H9 (cell line): ENCODE results near the gene CHMP4A. TPM values are rescaled to one million over a fixed set of nuclear protein-coding genes. Genes with fewer than 3 reads are reported as not detected.

ENCODE experiments used
- DNase-seq: peaks from one replicate; pipeline ENCODE4 v3.0.0-alpha.2; 2017
- H2AFZ ChIP-seq: one replicate; pipeline ENCODE4 v1.6.1; 2013; ENCODE audit warnings: mild to moderate bottlenecking, low read length, control low read depth, moderate library complexity
- H2AK5ac ChIP-seq: 2 replicates; pipeline ENCODE4 v1.6.1; 2013; ENCODE audit warnings: low read length, control low read depth, mixed read lengths; ENCODE audit not compliant: insufficient read length
- H2BK120ac ChIP-seq: one replicate; pipeline ENCODE4 v1.6.1; 2013; ENCODE audit warnings: low read depth, mild to moderate bottlenecking, low read length, control low read depth, inconsistent platforms; ENCODE audit not compliant: poor library complexity, severe bottlenecking
- H2BK12ac ChIP-seq: 2 replicates; pipeline ENCODE4 v1.6.1; 2013; ENCODE audit warnings: low read length, control low read depth, mixed read lengths, low read depth; ENCODE audit not compliant: insufficient read length
- H2BK15ac ChIP-seq: 2 replicates; pipeline ENCODE4 v1.6.1; 2013; ENCODE audit warnings: low read depth, low read length, control low read depth
- H2BK20ac ChIP-seq: one replicate; pipeline ENCODE4 v1.6.1; 2013; ENCODE audit warnings: low read depth, mild to moderate bottlenecking, low read length, control low read depth, inconsistent platforms; ENCODE audit not compliant: poor library complexity, severe bottlenecking
- H2BK5ac ChIP-seq: 2 replicates; pipeline ENCODE4 v1.6.1; 2013; ENCODE audit warnings: low read length, control low read depth, mixed read lengths; ENCODE audit not compliant: insufficient read length
- H3K14ac ChIP-seq: 2 replicates; pipeline ENCODE4 v1.6.1; 2013; ENCODE audit warnings: low read length, control low read depth; ENCODE audit not compliant: insufficient read depth
- H3K18ac ChIP-seq: 2 replicates; pipeline ENCODE4 v1.6.1; 2013; ENCODE audit warnings: low read depth, mild to moderate bottlenecking, mixed read lengths, low read length, control low read depth; ENCODE audit not compliant: insufficient read length
- H3K23ac ChIP-seq: 2 replicates; pipeline ENCODE4 v1.6.1; 2013; ENCODE audit warnings: low read length, control low read depth, mixed read lengths, low read depth; ENCODE audit not compliant: insufficient read length
- H3K23me2 ChIP-seq: 2 replicates; pipeline ENCODE4 v1.6.1; 2013; ENCODE audit warnings: low read depth, mild to moderate bottlenecking, mixed read lengths, low read length, control low read depth; ENCODE audit not compliant: insufficient read length, poor library complexity, severe bottlenecking
- H3K27ac ChIP-seq: 2 replicates; pipeline ENCODE4 v1.5.1; 2013; ENCODE audit warnings: low read length, control low read depth, mixed read lengths, low read depth; ENCODE audit not compliant: insufficient read length
- H3K27me3 ChIP-seq: 2 replicates; pipeline ENCODE4 v1.6.1; 2013; ENCODE audit warnings: low read length, control low read depth, inconsistent platforms; ENCODE audit not compliant: insufficient read depth
- H3K4ac ChIP-seq: 2 replicates; pipeline ENCODE4 v1.6.1; 2013; ENCODE audit warnings: low read depth, mild to moderate bottlenecking, control low read depth, inconsistent platforms, low read length, moderate library complexity
- H3K4me1 ChIP-seq: 2 replicates; pipeline ENCODE4 v1.6.1; 2013; ENCODE audit warnings: low read length, control low read depth, inconsistent platforms; ENCODE audit not compliant: insufficient read depth
- H3K4me2 ChIP-seq: 2 replicates; pipeline ENCODE4 v1.6.1; 2013; ENCODE audit warnings: low read length, control low read depth, mixed read lengths; ENCODE audit not compliant: insufficient read length, insufficient read depth
- H3K56ac ChIP-seq: 2 replicates; pipeline ENCODE4 v1.6.1; 2013; ENCODE audit warnings: low read depth, mild to moderate bottlenecking, mixed read lengths, low read length, control low read depth; ENCODE audit not compliant: insufficient read length
- H3K79me1 ChIP-seq: 2 replicates; pipeline ENCODE4 v1.6.1; 2013; ENCODE audit warnings: low read depth, mild to moderate bottlenecking, moderate library complexity, low read length, control low read depth, inconsistent platforms; ENCODE audit not compliant: insufficient read depth, poor library complexity, severe bottlenecking
- H3K79me2 ChIP-seq: 2 replicates; pipeline ENCODE4 v1.6.1; 2013; ENCODE audit warnings: low read length, control low read depth, inconsistent platforms; ENCODE audit not compliant: insufficient read depth
- H3K9ac ChIP-seq: 2 replicates; pipeline ENCODE4 v1.6.1; 2013; ENCODE audit warnings: low read length, control low read depth, mixed read lengths; ENCODE audit not compliant: insufficient read length; ENCODE audit errors: extremely low read depth
- H3K9me3 ChIP-seq: one replicate; pipeline ENCODE4 v1.6.1; 2013; ENCODE audit warnings: low read depth, low read length, inconsistent platforms; ENCODE audit not compliant: control insufficient read depth
- H3T11ph ChIP-seq: one replicate; pipeline ENCODE4 v1.6.1; 2013; ENCODE audit warnings: mild to moderate bottlenecking, low read length, control low read depth, inconsistent platforms
- H4K20me1 ChIP-seq: one replicate; pipeline ENCODE4 v1.6.1; 2013; ENCODE audit not compliant: control insufficient read depth, insufficient read length, insufficient read depth
- H4K5ac ChIP-seq: 2 replicates; pipeline ENCODE4 v1.6.1; 2013; ENCODE audit warnings: low read depth, mild to moderate bottlenecking, mixed read lengths, low read length, control low read depth; ENCODE audit not compliant: insufficient read length
- H4K8ac ChIP-seq: replicated peaks from 2 replicates; pipeline ENCODE4 v1.6.1; 2013; ENCODE audit warnings: low read length, control low read depth, mixed read lengths, low read depth; ENCODE audit not compliant: insufficient read length
- H4K91ac ChIP-seq: 2 replicates; pipeline ENCODE4 v1.6.1; 2013; ENCODE audit warnings: low read depth, mild to moderate bottlenecking, moderate library complexity, mixed read lengths, low read length, control low read depth; ENCODE audit not compliant: insufficient read length
- H3K27ac Mint-ChIP-seq, 3 experiments: 2 replicates in 2 of 3; 3 replicates in 1 of 3; pipeline ENCODE4 v1.8.0; 2020 to 2021; ENCODE audit warnings: mixed read lengths in 3 of 3, mild to moderate bottlenecking in 1 of 3, moderate library complexity in 1 of 3
- H3K27me3 Mint-ChIP-seq: 2 replicates; pipeline ENCODE4 v1.8.0; 2021; ENCODE audit warnings: low read depth, mild to moderate bottlenecking, moderate library complexity, mixed read lengths
- H3K36me3 Mint-ChIP-seq, 3 experiments: 2 replicates in 2 of 3; 3 replicates in 1 of 3; pipeline ENCODE4 v1.8.0; 2020 to 2021; ENCODE audit warnings: low read depth in 3 of 3, mixed read lengths in 3 of 3; ENCODE audit not compliant: insufficient read depth in 1 of 3
- H3K4me1 Mint-ChIP-seq, 2 experiments: 2 replicates each; pipeline ENCODE4 v1.8.0; 2020; ENCODE audit warnings: mixed read lengths in 2 of 2
- H3K4me3 Mint-ChIP-seq, 2 experiments: 2 replicates in 1 of 2; 3 replicates in 1 of 2; pipeline ENCODE4 v1.8.0; 2020 to 2021; ENCODE audit warnings: mild to moderate bottlenecking in 2 of 2, mixed read lengths in 2 of 2, moderate library complexity in 1 of 2
- H3K9me3 Mint-ChIP-seq, 2 experiments: 2 replicates in 1 of 2; 3 replicates in 1 of 2; pipeline ENCODE4 v1.8.0; 2020; ENCODE audit warnings: mild to moderate bottlenecking in 2 of 2, mixed read lengths in 2 of 2, moderate library complexity in 1 of 2
- CTCF ChIP-seq: fragments of 200-600 bp; sonication (generic); conservative IDR thresholded peaks from 3 replicates; pipeline ENCODE4 v1.8.0; 2021; ENCODE audit warnings: antibody characterized with exemption, mild to moderate bottlenecking
- WGBS: extraction: QIAGEN DNeasy Blood & Tissue Kit; methylation state at CpG from one replicate; pipeline ENCODE4 v1.1.7; 2013; ENCODE audit warnings: missing lambda C conversion rate, low lambda C conversion rate, mixed read lengths; ENCODE audit not compliant: insufficient read length; ENCODE audit errors: extremely low coverage; 5-methylcytosine and 5-hydroxymethylcytosine counted together
- total RNA-seq: library from RNA; stranded (reverse); gene quantifications from 2 replicates; pipeline ENCODE4 v1.2.1, GENCODE V29; 2021

Gene CHMP4A
- total RNA-seq, 1 experiment from 2014 or later: 46.2 TPM

GRCh38 chr14:24194186-24194872 is 19.0 kb downstream of the CHMP4A start:
- Histone ChIP-seq H3K18ac (no peak overlapping the region), H3K14ac (no peak overlapping the region), H4K8ac (no peak overlapping the region), H3K4me1 (no peaks in the 10 kb centered on the region), H3K23me2 (peaks cover 8% of the 10 kb centered on the region), H2BK12ac (no peak overlapping the region), H2AK5ac (no peak overlapping the region), H3K27ac (no peak overlapping the region), H2BK5ac (no peak overlapping the region), H3K4me2 (peak overlapping the region; percentile 71), H3K4ac (no peak overlapping the region), H2BK15ac (no peak overlapping the region; the same call in 1 of the 2 replicates), H3K23ac (no peak overlapping the region), H3K9ac (no peak overlapping the region), H3K27me3 (no peaks in the 10 kb centered on the region), H3K9me3 (no peaks in the 10 kb centered on the region), H3K79me1 (no peaks in the 10 kb centered on the region), H2BK20ac (no peak overlapping the region), H4K20me1 (no peaks in the 10 kb centered on the region), H4K91ac (no peak overlapping the region), H3T11ph (no peak overlapping the region), H4K5ac (no peak overlapping the region), H2AFZ (no peak overlapping the region), H3K79me2 (no peaks in the 10 kb centered on the region), H2BK120ac (no peak overlapping the region), H3K56ac (no peak overlapping the region)
- H3K36me3 Mint-ChIP-seq: peaks cover 13 to 47% (median 45%) of the 10 kb centered on the region in 3 experiments
- WGBS: no CpG with 5 or more reads among the region's 7 CpGs
- TF ChIP-seq CTCF: no peak
- H3K27me3 Mint-ChIP-seq: no peaks in the 10 kb centered on the region
- H3K4me3 Mint-ChIP-seq: peak overlapping the region; percentile 92 to 98
- no peak for DNase-seq
- no peak overlapping the region for H3K27ac Mint-ChIP-seq
- no peaks in the 10 kb centered on the region for H3K9me3 Mint-ChIP-seq
- H3K4me1 Mint-ChIP-seq: peaks cover 26 to 31% of the 10 kb centered on the region in 2 experiments
